ENCODE data around the gene DZIP1L. TPM values are rescaled to one million over a fixed set of nuclear protein-coding genes. Genes with fewer than 3 reads are reported as not detected.
"Not testable (repeated sequence)": the region's sequence is repeated elsewhere in the genome, so short reads cannot be mapped to it uniquely, and the experiment has no call there.

DZIP1L gene
- total RNA-seq, 1 donor from 2014 or later: 15.9 TPM

DNA sequence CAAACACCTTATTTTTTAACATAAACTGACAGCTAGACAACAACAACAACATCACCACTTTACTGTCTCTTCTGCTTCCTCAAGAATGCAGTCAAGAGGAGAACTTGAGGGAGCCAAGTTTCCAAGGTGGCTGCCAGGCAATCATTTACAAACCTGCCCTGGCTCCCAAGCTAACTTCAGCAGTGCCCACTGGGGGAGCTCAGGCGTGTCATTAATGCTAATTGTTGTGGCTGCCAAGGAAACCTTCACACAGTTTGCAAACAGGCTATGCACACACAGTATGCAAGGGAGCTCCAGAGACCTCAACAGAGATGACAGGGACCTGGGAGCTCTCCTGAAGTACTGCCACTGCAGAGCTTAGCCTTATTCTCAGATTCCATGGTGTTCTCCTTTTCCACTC lies 2.1 kb downstream of the DZIP1L start:
- DNase-seq (ENCODE audit: low spot score): no peak

DNA sequence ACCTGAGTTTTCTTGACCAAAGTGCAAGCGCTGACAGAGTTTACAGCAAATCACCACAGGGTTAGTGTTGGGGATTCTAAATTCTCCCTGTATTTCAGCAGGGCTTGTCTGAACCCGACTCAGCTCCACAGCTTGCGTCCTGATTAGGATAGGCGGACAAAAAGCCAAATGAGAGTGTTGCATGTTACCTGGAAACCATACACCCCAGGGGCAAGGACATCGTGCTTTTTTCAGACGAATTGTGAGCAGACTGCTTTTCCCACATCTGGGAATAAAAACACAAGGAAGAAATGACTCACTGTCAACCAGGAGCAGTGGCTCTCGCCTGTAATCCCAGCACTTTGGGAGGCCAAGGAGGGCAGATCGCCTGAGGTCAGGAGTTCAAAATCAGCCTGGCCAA lies 3.0 kb downstream of the DZIP1L start:
- DNase-seq (ENCODE audit: low spot score): no peak

DNA sequence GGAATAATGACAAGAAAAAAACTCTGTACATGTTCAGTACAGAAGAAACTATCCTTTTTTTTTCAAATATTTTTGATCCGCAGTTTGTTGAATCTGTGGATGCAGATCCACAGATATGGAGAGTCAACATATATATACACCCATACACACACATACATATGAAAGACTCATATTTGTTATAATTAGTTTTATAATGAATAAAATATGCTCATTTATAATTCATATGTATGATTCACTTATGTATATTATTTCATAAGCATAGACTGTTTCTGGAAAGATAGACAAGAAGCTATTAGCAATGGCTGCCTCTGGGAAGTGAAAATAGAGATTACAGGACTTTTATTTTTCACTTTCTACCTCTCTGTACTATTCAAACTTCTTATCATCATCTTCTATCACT lies 9.8 kb downstream of the DZIP1L start:
- no peak for DNase-seq (ENCODE audit: low spot score)

DNA sequence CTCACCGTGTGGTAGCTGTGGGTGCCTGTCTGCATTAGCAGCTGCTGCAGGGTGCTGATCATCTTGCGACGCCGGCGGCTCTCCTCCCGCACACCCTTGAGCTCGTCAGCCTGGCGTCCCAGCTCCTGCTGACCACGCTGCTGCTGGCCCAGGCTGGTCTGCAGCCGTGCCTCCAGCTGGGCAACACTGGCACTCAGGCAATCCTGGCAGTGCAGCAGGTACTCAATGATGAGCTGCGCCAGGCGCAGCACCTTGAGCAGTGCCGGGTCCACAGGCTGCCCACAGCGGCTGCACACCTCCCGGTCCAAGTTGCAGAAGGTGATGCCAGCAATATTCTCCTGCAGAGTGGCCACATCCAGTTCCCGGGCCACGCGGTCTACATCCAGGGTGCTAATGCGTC lies 11.9 kb downstream of the DZIP1L start:
- DNase-seq (ENCODE audit: low spot score): no peak

DNA sequence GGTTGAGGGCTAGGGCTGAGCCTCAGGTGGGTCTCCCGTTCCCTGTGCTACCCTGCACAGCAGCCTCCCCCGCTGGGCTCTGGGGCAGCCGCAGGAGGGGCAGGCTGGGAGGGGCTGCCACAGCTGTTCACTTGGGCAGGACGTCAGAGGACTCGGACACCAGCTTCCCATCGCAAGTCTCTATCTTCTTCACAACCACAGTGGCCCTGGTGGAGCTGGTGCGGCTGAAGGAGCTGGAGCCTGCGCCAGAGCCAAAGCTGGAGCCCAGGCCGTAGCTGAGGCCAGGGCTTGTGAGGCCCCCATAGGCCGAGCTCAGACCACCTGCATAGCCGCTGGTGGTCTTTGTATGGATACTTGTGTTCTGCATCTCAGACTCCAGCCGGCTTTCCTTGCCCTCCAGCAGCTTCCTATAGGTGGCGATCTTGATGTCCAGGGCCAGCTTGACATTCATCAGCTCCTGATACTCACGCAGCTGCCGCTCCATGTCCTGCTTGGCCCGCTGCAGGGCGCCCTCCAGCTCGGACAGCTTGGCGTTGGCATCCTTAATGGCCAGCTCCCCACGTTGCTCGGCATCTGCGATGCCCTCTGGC lies 14.0 kb downstream of the DZIP1L start:
- not testable (repeated sequence) for DNase-seq (ENCODE audit: low spot score)

DNA sequence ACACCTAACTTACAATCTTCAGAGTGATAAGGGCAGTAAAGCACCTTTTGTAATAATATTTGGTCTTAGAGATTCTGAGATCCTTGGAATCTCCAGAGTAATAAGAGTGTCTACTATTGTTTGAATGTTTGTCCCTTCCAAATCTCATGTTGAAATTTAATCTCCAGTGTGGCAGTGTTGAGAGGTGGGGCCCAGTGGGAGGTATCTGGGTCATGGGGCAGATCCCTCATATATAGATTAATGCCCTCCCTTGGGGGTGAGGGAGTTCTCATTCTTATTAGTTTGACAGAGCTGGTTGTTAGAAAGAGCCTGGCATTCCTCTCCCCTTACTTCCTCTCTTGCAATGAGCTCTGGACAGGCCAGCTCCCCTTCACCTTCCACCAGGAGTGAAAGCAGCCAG lies 16.0 kb downstream of the DZIP1L start:
- DNase-seq (ENCODE audit: low spot score): no peak

DNA sequence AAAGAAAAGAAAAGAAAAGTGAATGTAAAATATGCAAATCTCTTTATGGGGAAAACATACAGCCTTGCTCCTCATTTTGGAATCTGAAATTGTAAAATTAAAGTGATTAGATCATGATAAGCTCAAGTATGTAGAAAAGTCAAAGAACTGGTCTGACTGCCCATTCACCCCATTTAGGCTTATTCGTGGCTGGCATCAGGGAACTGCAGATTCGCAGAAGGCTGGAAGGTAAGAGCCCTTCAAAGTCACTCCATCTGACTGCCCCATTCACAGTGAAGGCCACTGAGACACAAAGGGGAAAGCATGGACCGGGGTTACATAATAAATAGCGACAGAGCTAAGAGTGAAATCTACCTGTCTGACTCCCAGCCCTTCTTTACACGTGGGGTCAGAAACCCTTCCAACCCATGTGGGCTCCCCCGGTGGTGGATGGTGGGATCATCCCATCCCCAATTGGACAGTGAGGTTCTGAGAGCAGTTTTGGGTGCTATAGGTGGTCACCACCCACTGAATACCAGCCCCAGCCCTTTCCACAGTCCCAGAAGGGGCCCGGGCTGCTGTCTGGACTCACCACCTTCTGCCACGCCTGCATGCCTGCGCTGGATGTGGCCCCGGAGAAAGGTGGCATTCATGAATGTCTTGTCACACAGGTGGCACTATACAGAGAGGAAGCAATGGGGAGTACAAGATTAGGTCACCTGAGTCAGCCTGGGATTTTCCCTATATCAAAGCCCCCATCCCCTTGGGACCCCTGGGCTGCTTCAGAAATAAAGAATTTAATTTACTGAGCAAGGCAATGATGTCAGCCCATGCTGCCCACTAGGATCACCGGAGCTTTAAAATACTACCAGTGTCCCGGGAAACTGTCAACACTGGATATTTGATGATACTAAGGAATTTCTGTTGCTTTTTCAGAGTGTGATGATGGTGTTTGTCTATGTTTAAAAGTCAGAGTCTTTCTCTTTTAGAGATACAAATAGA lies 17.9 kb downstream of the DZIP1L start:
- no peak for DNase-seq (ENCODE audit: low spot score)

DNA sequence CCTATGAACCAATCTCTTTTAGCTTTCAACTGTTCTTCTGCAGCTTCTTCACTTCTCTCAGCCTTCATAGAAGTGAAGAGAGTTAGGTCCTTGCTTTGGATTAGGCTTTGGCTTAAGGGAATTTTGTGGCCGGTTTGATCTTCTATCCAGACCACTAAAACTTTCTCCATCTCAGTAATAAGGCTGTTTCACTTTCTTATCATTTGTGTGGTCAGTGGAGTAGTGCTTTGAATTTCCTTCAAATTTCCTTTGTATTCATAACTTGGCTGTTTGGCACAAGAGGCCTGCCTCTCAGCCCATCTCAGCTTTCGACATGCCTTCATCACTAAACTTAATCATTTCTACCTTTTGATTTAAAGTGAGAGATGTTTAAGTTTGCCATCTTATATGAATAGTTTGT lies 21.7 kb downstream of the DZIP1L start:
- DNase-seq (ENCODE audit: low spot score): no peak

DNA sequence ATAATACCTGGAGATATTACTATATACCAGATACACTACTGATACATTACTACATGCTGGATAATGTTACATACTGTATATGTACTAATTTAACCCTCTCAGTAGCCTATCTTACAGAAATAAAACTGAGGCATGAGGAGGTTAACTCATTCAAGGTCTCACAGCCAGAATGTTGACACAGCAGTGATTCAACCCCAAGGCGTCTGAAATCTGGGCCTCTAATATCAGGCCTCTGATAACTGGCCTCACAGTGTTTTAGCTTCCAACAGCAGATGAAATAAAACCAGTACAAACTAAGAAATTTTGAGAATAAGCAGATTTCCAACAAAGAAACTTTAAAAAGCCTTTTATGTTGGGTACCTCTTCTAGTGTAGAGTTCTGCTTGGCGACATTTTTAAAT lies 23.4 kb downstream of the DZIP1L start:
- DNase-seq (ENCODE audit: low spot score): no peak

DNA sequence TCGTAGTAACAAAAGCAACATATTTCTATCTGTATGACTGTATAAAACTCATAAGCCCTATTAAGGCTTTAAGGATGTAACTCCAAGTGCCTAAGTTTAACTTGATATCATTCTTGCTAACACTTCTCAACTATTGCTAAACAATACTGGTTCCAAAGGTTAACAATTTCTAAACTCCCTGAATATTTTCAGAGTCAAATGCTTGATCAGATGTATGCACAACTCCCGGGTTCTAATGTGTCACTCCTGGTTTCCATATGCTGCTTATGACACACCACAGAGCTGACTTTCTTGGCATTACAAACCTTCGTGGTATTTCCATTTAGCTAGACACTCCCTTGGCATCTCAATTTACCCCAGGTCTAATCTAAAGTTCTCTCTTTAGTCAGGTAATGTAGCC lies 26.3 kb downstream of the DZIP1L start:
- no peak for DNase-seq (ENCODE audit: low spot score)

DNA sequence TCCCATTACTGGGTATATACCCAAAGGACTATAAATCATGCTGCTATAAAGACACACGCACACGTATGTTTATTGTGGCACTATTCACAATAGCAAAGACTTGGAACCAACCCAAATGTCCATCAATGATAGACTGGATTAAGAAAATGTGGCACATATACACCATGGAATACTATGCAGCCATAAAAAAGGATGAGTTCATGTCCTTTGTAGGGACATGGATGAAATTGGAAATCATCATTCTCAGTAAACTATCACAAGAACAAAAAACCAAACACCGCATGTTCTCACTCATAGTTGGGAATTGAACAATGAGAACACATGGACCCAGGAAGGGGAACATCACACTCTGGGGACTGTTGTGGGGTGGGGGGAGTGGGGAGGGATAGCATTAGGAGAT lies 29.7 kb downstream of the DZIP1L start:
- DNase-seq (ENCODE audit: low spot score): not testable (repeated sequence)

DNA sequence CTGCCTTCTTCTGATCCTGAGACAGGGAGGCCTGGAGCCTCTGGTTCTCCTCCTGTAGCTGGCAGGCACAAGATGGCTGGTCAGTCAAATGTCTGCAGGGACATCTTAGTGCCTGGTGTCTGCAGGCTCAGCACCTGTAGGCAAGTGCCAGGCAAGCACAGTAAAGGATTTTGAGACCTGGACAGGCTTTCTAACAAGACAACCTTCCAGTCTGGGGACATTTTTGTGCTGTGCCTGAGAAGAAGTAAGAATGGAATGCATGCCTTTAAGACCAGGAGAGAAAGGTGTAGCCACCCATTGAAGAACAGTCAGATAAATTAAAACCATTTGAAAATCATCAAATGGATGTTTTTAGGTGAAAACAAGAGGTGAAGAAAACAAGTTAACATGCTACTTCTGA lies 31.2 kb downstream of the DZIP1L start:
- no peak for DNase-seq (ENCODE audit: low spot score)

DNA sequence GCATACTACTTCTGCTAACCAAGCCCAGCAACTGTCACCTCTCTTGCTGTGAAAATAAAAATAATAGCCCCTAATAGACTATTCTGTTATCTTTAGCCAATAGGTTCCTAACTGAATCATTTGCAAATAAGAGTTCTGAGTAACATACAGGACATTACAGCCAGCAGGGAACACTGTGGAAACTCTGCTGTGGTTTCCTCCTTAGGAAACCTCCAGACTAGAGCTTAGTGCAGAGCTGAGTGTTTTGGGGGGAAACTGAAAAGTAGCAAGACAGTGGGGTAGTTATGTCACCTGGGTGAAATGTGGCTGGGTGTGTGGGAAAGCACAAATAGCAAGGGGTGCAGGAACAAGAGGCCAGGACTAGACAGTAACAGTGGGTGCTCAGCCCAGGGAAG lies 32.4 kb downstream of the DZIP1L start:
- DNase-seq (ENCODE audit: low spot score): no peak

DNA sequence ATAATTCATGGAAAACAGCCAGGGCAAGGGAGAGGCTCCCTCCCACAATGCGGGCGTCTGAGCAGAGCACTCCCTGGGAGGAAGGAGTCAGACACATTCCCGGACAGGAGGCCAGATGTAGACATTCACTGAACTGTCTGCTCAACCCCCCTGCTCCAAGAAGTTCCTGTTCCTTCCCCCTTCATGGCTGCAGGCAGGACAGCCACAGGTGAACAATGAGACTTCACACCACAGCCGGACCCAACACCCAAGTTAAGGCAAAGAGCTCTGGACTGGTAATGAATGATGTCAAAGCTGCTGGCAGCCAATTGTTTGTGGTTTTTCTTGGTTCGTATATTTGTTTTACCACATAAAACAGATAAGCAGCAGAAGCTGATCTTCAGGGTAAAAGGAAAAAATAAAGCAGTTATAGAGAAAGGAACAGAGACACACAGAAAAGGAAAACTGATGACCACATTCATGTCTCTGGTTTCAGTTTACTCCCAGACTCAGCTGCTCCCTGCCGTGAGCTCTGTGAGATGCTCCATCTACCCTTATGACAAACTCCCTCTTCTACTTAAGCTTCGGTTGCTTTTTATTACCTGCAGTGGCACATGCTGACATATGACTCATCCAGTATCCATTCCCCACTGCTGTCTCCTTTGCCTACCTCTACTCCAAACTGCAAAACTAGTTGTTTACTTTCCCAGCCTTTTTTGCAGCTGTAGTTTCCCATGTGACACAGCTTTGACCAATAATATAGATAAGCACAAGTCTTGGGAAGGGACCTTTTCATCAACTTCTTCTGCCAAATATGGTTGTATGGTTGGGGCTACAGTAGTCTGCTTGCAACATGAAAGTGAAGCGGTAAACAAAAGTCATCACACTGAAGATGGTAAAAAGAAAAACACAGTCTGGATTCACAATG lies 33.1 kb downstream of the DZIP1L start:
- DNase-seq (ENCODE audit: low spot score): peak; percentile 7

DNA sequence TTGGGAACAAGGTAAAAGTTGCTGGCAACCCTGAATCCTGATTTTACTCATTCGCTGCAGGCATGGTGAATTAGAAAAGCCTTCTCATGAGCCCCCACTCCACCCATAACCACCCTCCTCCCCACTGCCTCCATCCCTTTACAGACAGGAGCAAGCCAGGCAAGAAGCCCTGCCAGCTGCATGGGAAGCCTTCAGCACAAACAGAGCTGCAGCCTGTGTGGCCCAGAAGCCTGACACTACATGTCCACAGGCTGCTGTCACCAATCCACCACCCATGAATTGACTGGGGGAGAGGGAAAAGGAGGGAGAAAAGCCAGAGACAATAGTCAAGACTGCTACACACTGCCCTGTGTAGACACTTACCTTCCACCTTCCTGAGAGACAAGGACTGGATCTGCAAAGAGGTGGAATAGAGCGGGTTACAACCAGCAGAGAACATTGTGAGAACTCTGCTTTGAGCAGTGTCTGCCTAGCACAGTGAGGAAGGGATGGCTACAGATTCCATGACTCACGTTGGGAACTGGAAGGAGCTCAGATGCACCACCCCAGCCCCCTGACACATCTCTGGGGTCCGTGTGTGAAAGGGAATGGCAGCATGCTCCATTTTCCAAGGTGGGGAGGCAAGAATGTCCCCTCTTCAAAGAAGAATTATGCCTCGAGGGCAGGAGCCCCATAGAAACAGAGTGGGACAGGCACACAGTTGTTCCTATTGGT lies 33.9 kb downstream of the DZIP1L start:
- DNase-seq (ENCODE audit: low spot score): no peak

DNA sequence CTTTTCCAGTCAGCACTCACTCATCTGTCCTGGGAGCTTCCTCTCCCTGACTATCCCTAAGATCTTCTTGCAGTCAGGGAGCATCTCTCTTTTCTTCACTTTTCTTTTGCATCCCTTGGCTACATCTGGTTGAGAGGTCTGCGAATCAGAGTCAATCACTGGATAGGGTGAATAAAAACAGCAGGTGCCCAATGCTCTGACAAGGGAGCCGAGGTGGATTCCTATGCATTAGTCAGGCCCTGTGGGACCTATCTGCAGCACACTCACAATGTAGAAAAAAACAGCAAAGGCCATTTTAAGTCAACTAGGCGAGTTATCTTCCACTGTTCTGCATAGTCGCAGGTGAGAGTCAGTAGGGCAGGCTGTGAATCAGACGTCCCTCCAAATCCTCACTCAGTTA lies 35.5 kb downstream of the DZIP1L start:
- DNase-seq (ENCODE audit: low spot score): no peak

DNA sequence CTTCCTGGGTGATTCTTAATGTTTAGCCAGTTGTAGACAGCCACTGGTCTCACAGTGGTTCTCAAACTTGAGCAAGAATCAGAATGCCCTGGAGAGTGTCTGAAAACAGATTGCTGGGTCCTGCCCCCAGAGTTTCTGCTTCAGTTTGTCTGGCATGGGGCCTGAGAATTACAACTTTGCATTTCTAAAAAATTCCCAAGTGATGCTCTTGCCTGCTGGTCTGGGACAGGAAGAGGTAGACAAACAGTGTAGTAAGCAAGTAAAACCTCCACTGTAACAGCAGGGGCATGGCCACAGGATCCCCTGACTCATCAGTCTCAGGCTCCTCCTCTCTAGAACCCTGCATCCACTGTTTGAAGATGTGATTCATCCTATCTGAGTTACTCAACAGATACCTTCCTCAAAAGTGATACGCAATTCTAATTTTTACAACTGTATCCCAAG lies 36.5 kb downstream of the DZIP1L start:
- peak; percentile 15 for DNase-seq (ENCODE audit: low spot score)

DNA sequence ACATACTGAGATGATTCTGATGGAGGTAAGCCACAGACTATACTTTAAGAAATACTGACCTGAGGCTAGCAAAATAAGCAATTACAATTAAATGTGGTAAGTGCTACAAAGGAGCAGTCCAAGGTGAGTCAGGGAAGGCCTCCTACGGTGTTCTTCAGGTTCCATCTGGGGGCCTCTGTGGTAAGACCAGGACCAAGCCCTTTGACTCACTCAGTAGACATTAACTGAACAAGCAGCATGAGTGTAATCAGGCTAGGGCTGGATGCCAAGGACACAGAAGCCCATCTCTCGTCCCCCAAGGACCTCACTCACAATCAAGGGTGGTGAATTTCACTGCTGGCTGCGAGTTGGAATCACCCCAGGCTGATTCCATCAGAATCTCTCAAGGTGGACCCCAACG lies 37.3 kb downstream of the DZIP1L start:
- no peak for DNase-seq (ENCODE audit: low spot score)

DNA sequence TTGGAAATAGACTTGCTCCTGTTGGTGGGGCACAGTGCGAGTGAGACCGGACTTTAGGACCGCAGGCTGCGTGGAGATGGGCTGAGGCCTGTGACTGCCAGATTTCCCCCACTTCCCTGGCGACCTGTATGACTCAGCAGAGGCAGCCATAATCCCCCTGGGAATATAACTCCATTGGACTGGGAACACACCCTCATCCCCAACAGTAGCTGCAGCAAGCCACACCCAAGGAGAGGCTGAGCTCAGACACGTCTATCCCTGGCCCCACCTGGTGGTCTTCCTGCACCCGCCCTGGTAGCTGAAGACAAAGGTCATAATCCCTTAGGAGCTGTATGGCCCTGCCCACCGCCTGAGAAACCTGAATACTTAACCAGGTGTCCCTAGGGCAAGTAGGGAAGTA lies 42.6 kb downstream of the DZIP1L start:
- no peak for DNase-seq (ENCODE audit: low spot score)

DNA sequence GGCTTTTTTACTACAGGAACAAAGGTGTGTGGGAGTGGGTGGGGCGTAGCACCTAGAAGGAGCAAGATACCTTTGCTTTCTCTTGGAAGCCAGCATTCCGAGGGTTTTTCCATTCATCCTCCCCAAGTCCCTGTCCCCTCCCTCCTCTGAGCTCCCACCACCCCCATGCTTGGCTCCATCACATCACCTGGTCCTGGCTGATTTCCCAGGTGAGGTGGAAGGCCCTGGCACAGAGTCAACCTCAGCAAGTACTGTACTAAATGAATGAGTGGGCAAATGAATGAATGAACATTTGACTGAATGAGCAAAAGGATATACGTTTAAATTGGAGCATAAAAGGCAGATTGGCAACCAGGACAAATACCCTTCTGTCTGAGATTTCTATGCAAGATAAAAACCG lies 45.4 kb downstream of the DZIP1L start:
- no peak for DNase-seq (ENCODE audit: low spot score)

DNA sequence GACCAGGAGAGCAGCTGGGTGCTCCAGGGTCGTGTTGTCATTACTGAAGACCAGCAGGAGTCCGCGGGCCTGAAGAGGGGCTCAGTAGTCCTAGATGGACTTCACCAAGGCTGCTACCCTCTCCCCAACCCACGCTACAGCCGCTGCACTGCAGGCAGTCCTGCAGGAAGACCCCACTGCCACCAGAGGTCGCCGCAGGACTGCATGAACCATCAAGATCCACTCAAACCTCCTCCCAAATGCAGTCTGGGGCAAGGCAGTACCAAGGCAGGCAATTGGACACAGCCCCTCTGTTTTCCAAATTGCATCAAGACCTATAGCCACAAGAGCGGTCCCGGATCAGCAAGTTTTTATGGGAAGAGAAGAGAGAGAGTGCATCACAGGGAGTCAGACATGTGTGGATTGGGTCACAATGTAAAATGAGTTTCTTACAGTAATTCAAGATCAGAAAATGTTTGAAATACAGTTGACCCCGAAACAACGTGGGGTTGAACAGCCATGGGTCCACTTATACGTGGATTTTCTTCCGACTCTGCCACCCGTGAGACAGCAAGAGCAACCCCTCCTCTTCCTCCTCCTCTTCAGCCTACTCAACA lies 46.7 kb downstream of the DZIP1L start:
- DNase-seq (ENCODE audit: low spot score): peak; percentile 73

Data from umbilical cord (tissue), 2 donors.